Glutamatergic neuron (in vitro differentiated cells): ENCODE measurements around the gene WFS1. TPM values are rescaled to one million over a fixed set of nuclear protein-coding genes. Genes with fewer than 3 reads are reported as not detected.

Source experiments
- DNase-seq: peaks from one replicate; pipeline ENCODE4 v3.0.0; 2022
- H3K27ac Mint-ChIP-seq: one replicate; pipeline ENCODE4 v1.8.0; 2020; ENCODE audit warnings: mild to moderate bottlenecking, mixed read lengths, inconsistent platforms; ENCODE audit not compliant: unreplicated experiment
- H3K27me3 Mint-ChIP-seq: one replicate; pipeline ENCODE4 v1.8.0; 2020; ENCODE audit warnings: mild to moderate bottlenecking, moderate library complexity, mixed read lengths, inconsistent platforms; ENCODE audit not compliant: unreplicated experiment
- H3K36me3 Mint-ChIP-seq: one replicate; pipeline ENCODE4 v1.8.0; 2020; ENCODE audit warnings: mild to moderate bottlenecking, mixed read lengths, inconsistent platforms; ENCODE audit not compliant: unreplicated experiment
- H3K4me1 Mint-ChIP-seq: one replicate; pipeline ENCODE4 v1.8.0; 2020; ENCODE audit warnings: mild to moderate bottlenecking, low read depth, mixed read lengths, inconsistent platforms; ENCODE audit not compliant: unreplicated experiment
- H3K4me3 Mint-ChIP-seq: one replicate; pipeline ENCODE4 v1.8.0; 2020; ENCODE audit warnings: mild to moderate bottlenecking, mixed read lengths, inconsistent platforms; ENCODE audit not compliant: unreplicated experiment
- H3K9me3 Mint-ChIP-seq: one replicate; pipeline ENCODE4 v1.8.0; 2020; ENCODE audit warnings: mild to moderate bottlenecking, moderate library complexity, mixed read lengths, inconsistent platforms; ENCODE audit not compliant: unreplicated experiment
- CTCF ChIP-seq: fragments of 200-600 bp; sonication (generic); IDR thresholded peaks from one replicate; pipeline ENCODE4 v1.5.0; 2021; ENCODE audit not compliant: partially characterized antibody, unreplicated experiment
- total RNA-seq: library from RNA; stranded (reverse); fragmentation: NEBNext Ultra II Directional; extraction: Animal tissue kit (Norgen Biotek cat#: 25700); gene quantifications from one replicate; pipeline ENCODE4 v1.2.1, GENCODE V29; 2021; ENCODE audit not compliant: unreplicated experiment

The WFS1 gene
- total RNA-seq, 1 donor from 2014 or later = 30.4 TPM

- no peak for DNase-seq
- H3K36me3 Mint-ChIP-seq = peaks cover 20% of the 10 kb centered on the region
- H3K4me3 Mint-ChIP-seq = no peak overlapping the region
- H3K9me3 Mint-ChIP-seq = peaks cover 6% of the 10 kb centered on the region
- no peak for TF ChIP-seq CTCF
- no peak overlapping the region for H3K27ac Mint-ChIP-seq
- H3K4me1 Mint-ChIP-seq = no peaks in the 10 kb centered on the region
- peaks cover 3% of the 10 kb centered on the region for H3K27me3 Mint-ChIP-seq
Measured at GRCh38 chr4:6298852-6299251, 29.2 kb downstream of the WFS1 start.

DNA sequence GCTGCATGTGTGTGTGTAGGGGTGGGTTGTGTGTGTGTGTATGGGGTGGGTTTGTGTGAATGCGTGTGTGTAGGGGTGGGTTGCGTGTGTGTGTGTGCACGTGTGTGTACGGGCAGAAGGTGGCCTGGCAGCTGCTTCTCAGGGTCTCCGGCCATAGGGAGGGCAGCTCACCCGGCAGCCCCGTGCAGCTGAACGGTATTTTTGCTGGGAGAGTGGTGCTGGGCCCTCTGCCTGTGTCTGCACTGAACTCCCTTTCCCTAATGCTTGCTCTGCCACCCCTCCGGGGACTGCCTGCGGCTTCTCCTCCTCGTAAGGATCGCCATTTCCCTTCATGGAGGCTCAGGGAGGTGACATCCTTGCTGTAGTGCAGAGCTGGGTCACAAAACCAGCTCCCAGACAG is 30.2 kb downstream of the WFS1 start:
- H3K27ac Mint-ChIP-seq = no peak overlapping the region
- peaks cover 3% of the 10 kb centered on the region for H3K27me3 Mint-ChIP-seq
- H3K4me3 Mint-ChIP-seq = no peak overlapping the region
- no peak for DNase-seq
- peaks cover 6% of the 10 kb centered on the region for H3K9me3 Mint-ChIP-seq
- H3K4me1 Mint-ChIP-seq = no peaks in the 10 kb centered on the region
- no peak for TF ChIP-seq CTCF
- H3K36me3 Mint-ChIP-seq = peaks cover 20% of the 10 kb centered on the region

GRCh38 chr4:6300359-6300758 is 30.7 kb downstream of the WFS1 start:
- Mint-ChIP-seq H3K36me3 (peaks cover 20% of the 10 kb centered on the region), H3K27ac (no peak overlapping the region), H3K4me1 (no peaks in the 10 kb centered on the region), H3K9me3 (peaks cover 6% of the 10 kb centered on the region), H3K4me3 (no peak overlapping the region), H3K27me3 (peaks cover 3% of the 10 kb centered on the region)
- no peak for TF ChIP-seq CTCF
- no peak for DNase-seq

GRCh38 chr4:6301051-6301731 is 31.5 kb downstream of the WFS1 start:
- peaks cover 3% of the 10 kb centered on the region for H3K27me3 Mint-ChIP-seq
- no peak overlapping the region for H3K27ac Mint-ChIP-seq
- TF ChIP-seq CTCF = no peak
- H3K4me1 Mint-ChIP-seq = no peaks in the 10 kb centered on the region
- peaks cover 20% of the 10 kb centered on the region for H3K36me3 Mint-ChIP-seq
- no peak for DNase-seq
- peaks cover 6% of the 10 kb centered on the region for H3K9me3 Mint-ChIP-seq
- H3K4me3 Mint-ChIP-seq = no peak overlapping the region

- Mint-ChIP-seq H3K4me1 (no peaks in the 10 kb centered on the region), H3K27ac (no peak overlapping the region), H3K27me3 (peaks cover 3% of the 10 kb centered on the region), H3K9me3 (peaks cover 6% of the 10 kb centered on the region), H3K4me3 (no peak overlapping the region), H3K36me3 (peaks cover 20% of the 10 kb centered on the region)
- TF ChIP-seq CTCF = no peak
- DNase-seq = no peak
Measured at GRCh38 chr4:6301732-6302442, 32.2 kb downstream of the WFS1 start.
